Fibroblast of villous mesenchyme (primary cell): ENCODE results near the gene KCNAB3. TPM values are rescaled to one million over a fixed set of nuclear protein-coding genes. Genes with fewer than 3 reads are reported as not detected.
A peak's percentile ranks its signal among the peaks of the same experiment; 100 is the strongest.

Experiments
- DNase-seq: peaks from one replicate; pipeline ENCODE4 v3.0.0-alpha.2; 2010; ENCODE audit warnings: low read depth
- H3K4me3 ChIP-seq: 2 replicates; pipeline ENCODE4 v1.5.1; 2011; ENCODE audit warnings: low read depth, mild to moderate bottlenecking, low read length
- CTCF ChIP-seq: IDR thresholded peaks from 2 replicates; pipeline ENCODE4 v1.5.1; 2012; ENCODE audit warnings: low read depth, mild to moderate bottlenecking, low read length; ENCODE audit not compliant: insufficient read depth
- total RNA-seq: library from RNA; depleted of rRNA; stranded (reverse); fragments of >200 nt; gene quantifications from 2 replicates; pipeline ENCODE4 v1.2.3, GENCODE V29; 2012

KCNAB3 gene
- total RNA-seq, 1 donor, result 1.7 TPM

DNA sequence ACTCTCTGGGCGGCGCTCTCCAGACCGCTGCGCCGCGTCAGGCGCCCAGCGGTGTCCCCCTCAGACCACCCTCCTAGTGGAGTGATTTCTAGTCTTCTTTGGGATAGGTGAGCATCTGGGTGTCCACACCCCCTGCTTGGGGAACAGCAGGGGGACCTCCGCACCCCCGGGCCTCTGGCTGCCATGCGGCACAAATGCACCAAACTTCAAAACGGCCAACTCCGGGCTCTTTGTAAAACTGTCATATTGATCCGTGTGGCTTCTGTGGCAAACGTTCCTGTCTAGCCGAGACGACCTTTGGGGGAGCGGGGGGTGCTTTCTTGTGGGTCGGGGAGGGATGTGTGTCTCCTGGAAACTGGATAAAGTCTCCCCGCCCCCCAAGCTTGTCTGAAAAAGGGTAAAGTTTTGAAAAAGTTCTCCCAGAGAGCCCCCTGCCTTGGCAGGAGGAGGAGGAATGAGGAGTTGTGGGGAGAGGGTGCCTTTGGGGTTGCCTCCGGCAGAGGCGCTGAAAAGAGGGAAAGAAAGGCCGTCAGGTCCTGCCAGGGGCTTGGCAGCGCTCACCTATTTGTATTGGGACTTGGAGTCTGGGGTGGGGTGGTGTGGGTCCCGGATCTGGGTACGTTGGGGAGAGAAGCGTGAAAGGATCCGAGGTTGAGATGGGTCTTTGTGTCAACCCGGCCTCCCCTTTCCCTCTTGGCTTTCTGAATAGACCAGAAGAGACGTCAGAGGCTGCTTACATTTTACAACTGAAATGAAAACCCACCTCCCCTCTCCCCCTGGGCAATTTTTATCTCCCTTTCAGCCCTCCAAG is 43.2 kb downstream of the KCNAB3 start:
- peak overlapping the region; percentile 86 for H3K4me3 ChIP-seq
- TF ChIP-seq CTCF, result peak; percentile 10
- DNase-seq, result peak; percentile 33

DNA sequence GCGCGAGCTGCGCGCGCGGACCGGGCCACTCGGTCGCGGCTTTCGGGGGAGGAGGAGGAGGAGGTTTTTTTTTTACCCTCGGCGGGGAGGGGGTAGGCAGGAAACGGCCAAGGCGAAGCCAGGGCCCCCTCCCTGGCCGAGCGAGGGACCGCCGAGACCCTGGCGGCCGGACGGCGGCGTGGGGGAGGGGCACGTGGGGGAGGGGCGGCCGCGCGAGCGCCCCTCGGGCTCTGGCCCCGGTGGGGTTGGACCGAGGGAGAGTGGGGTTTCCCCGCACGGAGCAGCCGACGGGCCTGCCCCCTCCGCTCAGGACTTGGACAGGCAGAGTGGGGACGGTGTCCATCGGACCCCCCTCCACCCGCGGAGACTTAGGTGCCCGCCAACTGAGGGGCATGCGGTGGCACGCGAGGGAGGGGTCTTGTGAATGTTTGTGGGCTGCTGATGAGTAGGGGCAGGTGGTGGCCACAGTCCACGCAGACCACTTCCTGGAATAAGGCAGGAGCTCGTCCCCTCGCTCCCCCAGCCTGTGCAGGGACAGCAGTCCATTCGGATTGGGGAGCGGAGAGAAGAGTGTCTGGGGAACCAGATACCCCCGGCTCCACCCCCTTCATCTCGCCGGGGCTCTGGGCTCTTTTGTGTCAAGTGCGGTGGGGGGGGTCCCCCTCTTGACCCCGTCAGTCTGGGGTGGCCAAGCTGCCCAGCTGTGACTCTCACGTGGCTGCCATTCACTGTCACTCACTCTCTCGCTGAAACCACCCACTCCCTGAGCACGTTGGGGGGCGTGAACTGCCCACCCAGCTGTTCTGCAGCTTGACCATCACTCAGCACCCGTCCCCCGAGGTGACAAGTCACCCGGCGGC is 44.1 kb downstream of the KCNAB3 start:
- peak overlapping the region; percentile 86 for H3K4me3 ChIP-seq
- no peak for TF ChIP-seq CTCF
- peak; percentile 37 for DNase-seq

GRCh38 chr17:7884581-7885366 is 44.9 kb downstream of the KCNAB3 start:
- H3K4me3 ChIP-seq, result peak overlapping the region; percentile 86
- no peak for TF ChIP-seq CTCF
- DNase-seq, result no peak

DNA sequence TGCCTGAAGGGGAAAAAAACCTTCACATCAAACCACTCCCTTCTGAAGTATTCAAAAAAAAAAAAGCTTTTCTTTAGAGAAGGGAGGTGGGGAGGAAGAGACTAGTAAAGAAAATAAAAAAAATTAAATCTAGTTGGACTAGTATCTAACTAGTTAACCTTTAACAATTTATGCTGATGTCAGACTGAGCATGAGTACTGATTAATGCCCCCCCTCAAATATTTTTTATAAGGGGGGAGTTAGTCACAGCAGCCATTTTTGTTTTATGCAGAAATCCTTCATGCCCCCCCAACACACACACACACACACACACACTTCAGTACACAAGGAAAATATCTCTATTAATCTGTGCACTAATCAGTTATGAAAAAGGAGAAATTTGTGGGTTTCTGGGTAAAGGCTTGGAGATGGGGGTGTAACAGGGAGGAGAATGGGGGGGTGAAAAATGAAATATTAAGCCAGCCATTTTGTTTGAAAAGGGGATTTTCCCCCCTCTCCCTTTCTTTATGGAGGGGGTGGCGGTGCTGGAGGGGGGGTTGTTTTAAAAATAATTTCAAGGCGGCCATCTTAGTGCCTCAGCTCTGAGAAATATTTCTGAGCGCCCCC is 45.8 kb downstream of the KCNAB3 start:
- H3K4me3 ChIP-seq, result peak overlapping the region; percentile 86
- DNase-seq, result peak; percentile 20
- no peak for TF ChIP-seq CTCF

- peak overlapping the region; percentile 18 for H3K4me3 ChIP-seq
- no peak for TF ChIP-seq CTCF
- DNase-seq, result no peak
These were observed 47.0 kb downstream of the KCNAB3 start for GRCh38 chr17:7882629-7883028.

DNA sequence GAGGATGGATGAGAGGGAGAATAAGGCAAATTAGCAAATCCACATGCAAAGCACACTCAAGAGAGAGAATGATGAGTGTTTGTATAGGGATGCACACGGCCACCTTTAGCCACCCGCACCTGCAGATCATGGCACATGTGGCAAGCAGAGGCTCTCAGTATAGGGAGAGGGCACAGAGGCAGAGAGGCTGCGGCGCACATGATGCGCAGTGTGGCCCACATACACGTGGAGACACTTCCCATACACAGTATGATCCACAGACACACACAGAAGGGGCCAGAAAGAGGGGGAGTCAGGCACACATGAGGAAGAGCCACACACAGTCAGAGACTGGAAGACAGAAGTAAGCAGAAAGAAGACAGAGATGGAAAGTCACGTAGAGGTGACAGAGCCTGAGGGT is 47.6 kb downstream of the KCNAB3 start:
- no peak for TF ChIP-seq CTCF
- no peak overlapping the region for H3K4me3 ChIP-seq
- DNase-seq, result no peak
